GM21423 (cell line): Measurements from ENCODE around the gene RASSF1.

Experiments used
- ATAC-seq: cut with Tn5 transposase; IDR thresholded peaks from one replicate; pipeline ENCODE4 v1.9.1; 2021; ENCODE audit warnings: mild to moderate bottlenecking, moderate library complexity; ENCODE audit not compliant: unreplicated experiment

The RASSF1 gene

GRCh38 chr3:50302095-50303012, 38.3 kb downstream of the RASSF1 start:
- no peak for ATAC-seq

GRCh38 chr3:50300681-50301254, 39.9 kb downstream of the RASSF1 start:
- ATAC-seq: no peak

GRCh38 chr3:50299929-50300680, 40.5 kb downstream of the RASSF1 start:
- no peak for ATAC-seq

- ATAC-seq: no peak
Observed at GRCh38 chr3:50299638-50299928, 41.1 kb downstream of the RASSF1 start.

GRCh38 chr3:50298836-50299637, 41.6 kb downstream of the RASSF1 start, which contains the start of the genes HYAL3 and NAA80:
HYAL3 (minus strand) TSS chr3:50299405; CDS start chr3:50295602, 3,803 bp downstream.
NAA80 (minus strand) TSS chr3:50299405; CDS start chr3:50297463, 1,942 bp downstream.
- peak; percentile 81 for ATAC-seq

- no peak for ATAC-seq
Observed at GRCh38 chr3:50297896-50298725, 42.5 kb downstream of the RASSF1 start.

GRCh38 chr3:50297384-50297775, 43.3 kb downstream of the RASSF1 start:
- no peak for ATAC-seq

- no peak for ATAC-seq
Observed at GRCh38 chr3:50296721-50297383, 43.8 kb downstream of the RASSF1 start.

- no peak for ATAC-seq
Observed at GRCh38 chr3:50295553-50296431, 44.8 kb downstream of the RASSF1 start.

- no peak for ATAC-seq
Observed at GRCh38 chr3:50294492-50295403, 45.9 kb downstream of the RASSF1 start.

- no peak for ATAC-seq
Observed at GRCh38 chr3:50294089-50294488, 46.5 kb downstream of the RASSF1 start.

- no peak for ATAC-seq
Observed at GRCh38 chr3:50293079-50293801, 47.4 kb downstream of the RASSF1 start.

- peak; percentile 91 for ATAC-seq
Observed at GRCh38 chr3:50292159-50293078, 48.2 kb downstream of the RASSF1 start, which contains the start of gene IFRD2. IFRD2 (minus strand) TSS chr3:50292429; CDS start chr3:50292274, 155 bp downstream.

GRCh38 chr3:50290161-50290641, 50.4 kb downstream of the RASSF1 start:
- no peak for ATAC-seq

GRCh38 chr3:50289130-50289529, 51.5 kb downstream of the RASSF1 start:
- no peak for ATAC-seq
